ENCODE data around the gene RBP3.

RBP3 gene

DNA sequence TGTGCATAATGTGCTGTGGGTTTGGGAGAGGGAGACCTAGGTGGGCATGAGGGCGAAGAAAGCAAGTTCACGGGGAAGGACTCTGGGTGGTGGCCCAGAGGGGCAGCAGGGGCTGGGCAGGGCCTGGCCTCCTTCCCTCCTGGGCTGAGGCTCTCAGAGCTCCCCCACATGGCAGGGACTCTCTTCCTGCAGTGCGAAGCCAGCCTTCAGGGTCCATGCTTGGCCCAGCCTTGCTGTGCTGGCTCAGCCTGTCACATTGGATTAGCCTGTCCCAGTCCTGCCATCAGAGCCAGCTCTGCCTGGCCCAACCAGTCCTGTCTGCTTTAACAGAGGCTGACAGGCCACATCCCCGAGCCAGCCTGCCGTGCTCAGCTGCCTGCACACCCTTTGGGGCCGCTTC, 56.3 kb downstream of the RBP3 start:
- H3K4me3 ChIP-seq (ENCODE audit: low read depth, low read length), result no peak overlapping the region
- H3K36me3 ChIP-seq (ENCODE audit: control insufficient read depth in 2 of 2, insufficient read depth in 1 of 2, low read length in 2 of 2), result no peaks in the 10 kb centered on the region
- H3K4me1 ChIP-seq (ENCODE audit: control insufficient read depth, insufficient read depth, low read length), result no peaks in the 10 kb centered on the region
- TF ChIP-seq ZNF112 (tag by site-specific recombination; IDR thresholded peaks at IDR 0.05), result no peak
- TF ChIP-seq, protein P1, sequence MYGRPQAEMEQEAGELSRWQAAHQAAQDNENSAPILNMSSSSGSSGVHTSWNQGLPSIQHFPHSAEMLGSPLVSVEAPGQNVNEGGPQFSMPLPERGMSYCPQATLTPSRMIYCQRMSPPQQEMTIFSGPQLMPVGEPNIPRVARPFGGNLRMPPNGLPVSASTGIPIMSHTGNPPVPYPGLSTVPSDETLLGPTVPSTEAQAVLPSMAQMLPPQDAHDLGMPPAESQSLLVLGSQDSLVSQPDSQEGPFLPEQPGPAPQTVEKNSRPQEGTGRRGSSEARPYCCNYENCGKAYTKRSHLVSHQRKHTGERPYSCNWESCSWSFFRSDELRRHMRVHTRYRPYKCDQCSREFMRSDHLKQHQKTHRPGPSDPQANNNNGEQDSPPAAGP (tag by site-specific recombination; IDR thresholded peaks at IDR 0.05), result no peak
- TF ChIP-seq ZNF571 (tag by site-specific recombination; IDR thresholded peaks at IDR 0.05), result no peak
- TF ChIP-seq ZNF768 (tag by site-specific recombination; IDR thresholded peaks at IDR 0.05), result no peak
- TF ChIP-seq KLF16 (tag by site-specific recombination; IDR thresholded peaks at IDR 0.05), result no peak
- TF ChIP-seq ZNF548 (tag by site-specific recombination; IDR thresholded peaks at IDR 0.05), result no peak
- no peak for TF ChIP-seq ZNF558 (tag by site-specific recombination; IDR thresholded peaks at IDR 0.05)
- TF ChIP-seq ZNF16 (tag by site-specific recombination; IDR thresholded peaks at IDR 0.05; ENCODE audit: low read depth), result no peak
- no peak for TF ChIP-seq ZNF473 (tag by site-specific recombination; IDR thresholded peaks at IDR 0.05)
- no peak for TF ChIP-seq ZNF585B (tag by site-specific recombination; IDR thresholded peaks at IDR 0.05)
- TF ChIP-seq ZNF791 (tag by site-specific recombination; IDR thresholded peaks at IDR 0.05), result no peak
- no peak for TF ChIP-seq KLF7 (tag by site-specific recombination; IDR thresholded peaks at IDR 0.05; ENCODE audit: borderline replicate concordance)
- no peak for TF ChIP-seq ZNF404 (tag by site-specific recombination; IDR thresholded peaks at IDR 0.05)
- TF ChIP-seq, protein P2, sequence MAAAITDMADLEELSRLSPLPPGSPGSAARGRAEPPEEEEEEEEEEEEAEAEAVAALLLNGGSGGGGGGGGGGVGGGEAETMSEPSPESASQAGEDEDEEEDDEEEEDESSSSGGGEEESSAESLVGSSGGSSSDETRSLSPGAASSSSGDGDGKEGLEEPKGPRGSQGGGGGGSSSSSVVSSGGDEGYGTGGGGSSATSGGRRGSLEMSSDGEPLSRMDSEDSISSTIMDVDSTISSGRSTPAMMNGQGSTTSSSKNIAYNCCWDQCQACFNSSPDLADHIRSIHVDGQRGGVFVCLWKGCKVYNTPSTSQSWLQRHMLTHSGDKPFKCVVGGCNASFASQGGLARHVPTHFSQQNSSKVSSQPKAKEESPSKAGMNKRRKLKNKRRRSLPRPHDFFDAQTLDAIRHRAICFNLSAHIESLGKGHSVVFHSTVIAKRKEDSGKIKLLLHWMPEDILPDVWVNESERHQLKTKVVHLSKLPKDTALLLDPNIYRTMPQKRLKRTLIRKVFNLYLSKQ (tag by site-specific recombination; IDR thresholded peaks at IDR 0.05; ENCODE audit: borderline replicate concordance), result no peak
- no peak for TF ChIP-seq PRDM1 (tag by site-specific recombination; IDR thresholded peaks at IDR 0.05)
- no peak for TF ChIP-seq ZNF350 (tag by site-specific recombination; IDR thresholded peaks at IDR 0.05)
- no peak for TF ChIP-seq ZBTB8A (tag by site-specific recombination; IDR thresholded peaks at IDR 0.05)
- TF ChIP-seq, protein P3, sequence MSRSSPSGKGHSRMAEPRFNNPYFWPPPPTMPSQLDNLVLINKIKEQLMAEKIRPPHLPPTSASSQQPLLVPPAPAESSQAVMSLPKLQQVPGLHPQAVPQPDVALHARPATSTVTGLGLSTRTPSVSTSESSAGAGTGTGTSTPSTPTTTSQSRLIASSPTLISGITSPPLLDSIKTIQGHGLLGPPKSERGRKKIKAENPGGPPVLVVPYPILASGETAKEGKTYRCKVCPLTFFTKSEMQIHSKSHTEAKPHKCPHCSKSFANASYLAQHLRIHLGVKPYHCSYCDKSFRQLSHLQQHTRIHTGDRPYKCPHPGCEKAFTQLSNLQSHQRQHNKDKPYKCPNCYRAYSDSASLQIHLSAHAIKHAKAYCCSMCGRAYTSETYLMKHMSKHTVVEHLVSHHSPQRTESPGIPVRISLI (tag by site-specific recombination; IDR thresholded peaks at IDR 0.05), result no peak
- TF ChIP-seq ZNF394 (tag by site-specific recombination; IDR thresholded peaks at IDR 0.05; ENCODE audit: borderline replicate concordance), result no peak
- ChIA-PET POLR2A (interaction anchor here (3.4 kb wide), 1 partner anchor 20 kb away, joined by 14 read pairs; the partner anchor contains the start of gene ZNF488), CTCF (interaction anchor here (0.7 to 1.2 kb wide), 5 partner anchors 12 to 1072 kb away, joined by 3 to 4 read pairs (median 3); no protein-coding TSS in a partner anchor)
- no peak overlapping the region for H3K27ac ChIP-seq (ENCODE audit: extremely low read depth, low read depth, low read length)
- no peaks in the 10 kb centered on the region for H3K9me3 ChIP-seq (ENCODE audit: control insufficient read depth, insufficient read depth, low read depth, low read length)

DNA sequence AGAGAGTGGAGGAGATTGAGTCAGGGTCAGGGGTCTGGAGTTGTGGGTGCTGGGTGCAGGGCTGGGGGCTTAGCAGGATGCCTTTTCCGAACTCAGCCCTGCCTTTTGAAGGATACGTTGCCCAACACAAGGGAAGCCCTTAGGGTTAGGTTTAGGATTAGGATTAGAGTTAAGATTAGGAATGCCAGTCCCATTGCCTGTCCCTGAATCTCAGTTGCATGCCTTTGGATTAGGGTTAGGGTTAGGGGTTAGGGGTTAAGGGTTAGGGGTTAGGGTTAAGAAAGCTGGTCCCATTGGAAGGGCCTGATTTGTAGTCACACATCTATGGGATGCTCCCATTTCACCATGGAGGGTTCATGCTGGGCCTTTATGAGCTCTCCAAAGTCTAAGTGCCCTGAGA, 56.8 kb downstream of the RBP3 start:
- Histone ChIP-seq H3K4me3 (ENCODE audit: low read depth, low read length) (no peak overlapping the region), H3K27ac (ENCODE audit: extremely low read depth, low read depth, low read length) (no peak overlapping the region), H3K4me1 (ENCODE audit: control insufficient read depth, insufficient read depth, low read length) (no peaks in the 10 kb centered on the region), H3K36me3 (ENCODE audit: control insufficient read depth in 2 of 2, insufficient read depth in 1 of 2, low read length in 2 of 2) (no peaks in the 10 kb centered on the region), H3K9me3 (ENCODE audit: control insufficient read depth, insufficient read depth, low read depth, low read length) (no peaks in the 10 kb centered on the region)
- CTCF ChIA-PET, result interaction anchor here (0.9 to 1.2 kb wide), 2 partner anchors 26 to 33 kb away, joined by 3 read pairs; no protein-coding TSS in a partner anchor
- POLR2A ChIA-PET, result interaction anchor here (3.4 kb wide), 1 partner anchor 21 kb away, joined by 14 read pairs; the partner anchor contains the start of gene ZNF488
- TF ChIP-seq ZNF311 (tag by site-specific recombination; IDR thresholded peaks at IDR 0.05; ENCODE audit: borderline replicate concordance), result no peak
- no peak for TF ChIP-seq ZNF548 (tag by site-specific recombination; IDR thresholded peaks at IDR 0.05)
- TF ChIP-seq ZNF423 (tag by site-specific recombination; IDR thresholded peaks at IDR 0.05), result no peak
- no peak for TF ChIP-seq ZNF24 (tag by site-specific recombination; IDR thresholded peaks at IDR 0.05)
- TF ChIP-seq, protein P4, sequence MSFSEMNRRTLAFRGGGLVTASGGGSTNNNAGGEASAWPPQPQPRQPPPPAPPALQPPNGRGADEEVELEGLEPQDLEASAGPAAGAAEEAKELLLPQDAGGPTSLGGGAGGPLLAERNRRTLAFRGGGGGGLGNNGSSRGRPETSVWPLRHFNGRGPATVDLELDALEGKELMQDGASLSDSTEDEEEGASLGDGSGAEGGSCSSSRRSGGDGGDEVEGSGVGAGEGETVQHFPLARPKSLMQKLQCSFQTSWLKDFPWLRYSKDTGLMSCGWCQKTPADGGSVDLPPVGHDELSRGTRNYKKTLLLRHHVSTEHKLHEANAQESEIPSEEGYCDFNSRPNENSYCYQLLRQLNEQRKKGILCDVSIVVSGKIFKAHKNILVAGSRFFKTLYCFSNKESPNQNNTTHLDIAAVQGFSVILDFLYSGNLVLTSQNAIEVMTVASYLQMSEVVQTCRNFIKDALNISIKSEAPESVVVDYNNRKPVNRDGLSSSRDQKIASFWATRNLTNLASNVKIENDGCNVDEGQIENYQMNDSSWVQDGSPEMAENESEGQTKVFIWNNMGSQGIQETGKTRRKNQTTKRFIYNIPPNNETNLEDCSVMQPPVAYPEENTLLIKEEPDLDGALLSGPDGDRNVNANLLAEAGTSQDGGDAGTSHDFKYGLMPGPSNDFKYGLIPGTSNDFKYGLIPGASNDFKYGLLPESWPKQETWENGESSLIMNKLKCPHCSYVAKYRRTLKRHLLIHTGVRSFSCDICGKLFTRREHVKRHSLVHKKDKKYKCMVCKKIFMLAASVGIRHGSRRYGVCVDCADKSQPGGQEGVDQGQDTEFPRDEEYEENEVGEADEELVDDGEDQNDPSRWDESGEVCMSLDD (tag by site-specific recombination; IDR thresholded peaks at IDR 0.05), result no peak
- TF ChIP-seq, protein P5, sequence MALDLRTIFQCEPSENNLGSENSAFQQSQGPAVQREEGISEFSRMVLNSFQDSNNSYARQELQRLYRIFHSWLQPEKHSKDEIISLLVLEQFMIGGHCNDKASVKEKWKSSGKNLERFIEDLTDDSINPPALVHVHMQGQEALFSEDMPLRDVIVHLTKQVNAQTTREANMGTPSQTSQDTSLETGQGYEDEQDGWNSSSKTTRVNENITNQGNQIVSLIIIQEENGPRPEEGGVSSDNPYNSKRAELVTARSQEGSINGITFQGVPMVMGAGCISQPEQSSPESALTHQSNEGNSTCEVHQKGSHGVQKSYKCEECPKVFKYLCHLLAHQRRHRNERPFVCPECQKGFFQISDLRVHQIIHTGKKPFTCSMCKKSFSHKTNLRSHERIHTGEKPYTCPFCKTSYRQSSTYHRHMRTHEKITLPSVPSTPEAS (tag by site-specific recombination; IDR thresholded peaks at IDR 0.05), result no peak
- no peak for TF ChIP-seq ZNF677 (tag by site-specific recombination; IDR thresholded peaks at IDR 0.05)
- TF ChIP-seq ZNF791 (tag by site-specific recombination; IDR thresholded peaks at IDR 0.05), result no peak
- TF ChIP-seq ZNF664 (tag by site-specific recombination; IDR thresholded peaks at IDR 0.05), result no peak
- TF ChIP-seq ZNF670 (tag by site-specific recombination; IDR thresholded peaks at IDR 0.05; ENCODE audit: low read depth), result no peak
- TF ChIP-seq, protein P6, sequence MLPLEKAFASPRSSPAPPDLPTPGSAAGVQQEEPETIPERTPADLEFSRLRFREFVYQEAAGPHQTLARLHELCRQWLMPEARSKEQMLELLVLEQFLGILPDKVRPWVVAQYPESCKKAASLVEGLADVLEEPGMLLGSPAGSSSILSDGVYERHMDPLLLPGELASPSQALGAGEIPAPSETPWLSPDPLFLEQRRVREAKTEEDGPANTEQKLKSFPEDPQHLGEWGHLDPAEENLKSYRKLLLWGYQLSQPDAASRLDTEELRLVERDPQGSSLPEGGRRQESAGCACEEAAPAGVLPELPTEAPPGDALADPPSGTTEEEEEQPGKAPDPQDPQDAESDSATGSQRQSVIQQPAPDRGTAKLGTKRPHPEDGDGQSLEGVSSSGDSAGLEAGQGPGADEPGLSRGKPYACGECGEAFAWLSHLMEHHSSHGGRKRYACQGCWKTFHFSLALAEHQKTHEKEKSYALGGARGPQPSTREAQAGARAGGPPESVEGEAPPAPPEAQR (tag by site-specific recombination; IDR thresholded peaks at IDR 0.05), result no peak

Measured in HEK293 (cell line).